ENCODE measurements around the gene SOX6. TPM values are rescaled to one million over a fixed set of nuclear protein-coding genes. Genes with fewer than 3 reads are reported as not detected.
A peak's percentile ranks its signal among the peaks of the same experiment; 100 is the strongest.

The SOX6 gene
- total RNA-seq, 1 donor from 2014 or later, result 8.3 TPM

GRCh38 chr11:15975742-15976141 lies 380.6 kb downstream of the SOX6 start:
- Histone ChIP-seq H3K9me3 (no peaks in the 10 kb centered on the region), H3K36me3 (no peaks in the 10 kb centered on the region), H3K27ac (no peak overlapping the region), H3K27me3 (no peaks in the 10 kb centered on the region), H3K4me3 (no peak overlapping the region), H3K4me1 (no peaks in the 10 kb centered on the region)
- DNase-seq (no peak), ATAC-seq (no peak)
- intact Hi-C loops (cut with DNase I), result no loop called here
- no peak for TF ChIP-seq CTCF (IDR thresholded peaks at IDR 0.05)

DNA sequence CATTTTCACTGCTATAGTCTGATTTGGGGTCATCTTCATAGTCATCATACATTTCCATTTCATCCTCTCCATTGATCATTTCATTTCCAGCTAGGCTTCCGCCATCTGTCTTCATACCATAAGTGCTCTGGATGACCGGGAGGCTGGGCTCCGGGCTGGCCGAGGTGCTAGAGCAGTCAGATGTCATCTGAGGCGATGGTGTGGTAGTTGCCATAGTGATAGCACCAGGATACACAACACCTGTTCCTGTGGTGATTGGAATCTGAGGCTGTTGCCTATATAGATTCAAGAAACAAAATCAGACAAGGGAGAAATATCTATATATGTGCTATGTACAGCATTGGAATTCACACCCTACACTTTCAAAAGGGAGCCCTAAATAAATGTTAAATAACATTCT lies 383.5 kb downstream of the SOX6 start:
- intact Hi-C loops (cut with DNase I), result no loop called here
- Histone ChIP-seq H3K9me3 (no peaks in the 10 kb centered on the region), H3K27me3 (no peaks in the 10 kb centered on the region), H3K36me3 (no peaks in the 10 kb centered on the region), H3K27ac (no peak overlapping the region), H3K4me1 (peaks cover 19% of the 10 kb centered on the region), H3K4me3 (no peak overlapping the region)
- DNase-seq (no peak), ATAC-seq (no peak)
- no peak for TF ChIP-seq CTCF (IDR thresholded peaks at IDR 0.05)

DNA sequence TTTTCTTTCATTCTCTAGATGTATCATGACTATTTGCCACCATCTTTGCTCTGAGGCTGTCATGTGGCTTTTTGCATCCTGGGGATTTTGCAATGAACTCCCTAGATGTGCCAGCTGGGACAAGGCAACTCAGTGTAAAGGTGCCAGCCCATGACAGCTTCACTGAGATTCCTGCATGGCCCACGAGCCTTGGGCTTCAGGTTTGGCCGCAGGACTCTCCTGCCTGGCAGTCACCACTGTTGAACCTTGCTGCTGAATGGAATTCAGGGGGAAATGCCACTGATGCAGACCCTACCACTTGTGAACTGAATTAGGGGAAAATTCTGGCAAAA lies 385.2 kb downstream of the SOX6 start:
- H3K27me3 ChIP-seq, result no peaks in the 10 kb centered on the region
- intact Hi-C loops (cut with DNase I), result no loop called here

GRCh38 chr11:15970506-15971214 lies 385.7 kb downstream of the SOX6 start:
- H3K27me3 ChIP-seq, result no peaks in the 10 kb centered on the region
- no peak overlapping the region for H3K4me3 ChIP-seq
- intact Hi-C loops (cut with DNase I), result no loop called here
- H3K9me3 ChIP-seq, result no peaks in the 10 kb centered on the region
- no peaks in the 10 kb centered on the region for H3K36me3 ChIP-seq
- no peak for TF ChIP-seq CTCF (IDR thresholded peaks at IDR 0.05)
- no peak for DNase-seq
- no peak for ATAC-seq
- H3K4me1 ChIP-seq, result peaks cover 23% of the 10 kb centered on the region
- no peak overlapping the region for H3K27ac ChIP-seq

More for the DNA sequence above, 385.2 kb downstream of the SOX6 start:
- no peak for ATAC-seq
- Histone ChIP-seq H3K27ac (no peak overlapping the region), H3K9me3 (no peaks in the 10 kb centered on the region), H3K4me3 (no peak overlapping the region), H3K4me1 (peaks cover 23% of the 10 kb centered on the region), H3K36me3 (no peaks in the 10 kb centered on the region)
- DNase-seq, result no peak
- TF ChIP-seq CTCF (IDR thresholded peaks at IDR 0.05), result no peak

- intact Hi-C loops (cut with DNase I), result no loop called here
- no peak for ATAC-seq
- DNase-seq, result no peak
These were observed 386.5 kb downstream of the SOX6 start for GRCh38 chr11:15969701-15970329.

More at GRCh38 chr11:15969701-15970329, 386.5 kb downstream of the SOX6 start:
- Histone ChIP-seq H3K27ac (peak overlapping the region; percentile 44), H3K4me1 (peaks cover 23% of the 10 kb centered on the region), H3K9me3 (no peaks in the 10 kb centered on the region), H3K36me3 (no peaks in the 10 kb centered on the region), H3K27me3 (no peaks in the 10 kb centered on the region), H3K4me3 (peak overlapping the region; percentile 11)
- no peak for TF ChIP-seq CTCF (IDR thresholded peaks at IDR 0.05)
